Prostate gland (tissue), 2 donors: ENCODE results near the gene SAMHD1. TPM values are rescaled to one million over a fixed set of nuclear protein-coding genes. Genes with fewer than 3 reads are reported as not detected.

Source experiments
- DNase-seq: peaks from one replicate; pipeline ENCODE4 v3.0.0-alpha.2; 2019; ENCODE audit warnings: low spot score
- H3K27ac ChIP-seq, 2 donors: fragments of 200-600 bp; sonication (generic); 2 replicates each; pipeline ENCODE4 v1.5.1; 2017 to 2019
- H3K27me3 ChIP-seq: fragments of 200-600 bp; sonication (generic); replicated peaks from 2 replicates; pipeline ENCODE4 v1.5.1; 2019; ENCODE audit not compliant: insufficient read depth
- H3K36me3 ChIP-seq, 2 donors: fragments of 200-600 bp; sonication (generic); 1 replicate in 1 of 2; 2 replicates in 1 of 2; pipeline versions ENCODE4 v1.5.1 to v1.8.1; 2017 to 2019
- H3K4me1 ChIP-seq: fragments of 200-600 bp; sonication (generic); replicated peaks from 2 replicates; pipeline ENCODE4 v1.5.1; 2019
- H3K4me3 ChIP-seq, 2 donors: fragments of 200-600 bp; sonication (generic); 2 replicates each; pipeline ENCODE4 v1.5.1; 2017 to 2019
- H3K9me3 ChIP-seq: fragments of 200-600 bp; sonication (generic); 2 replicates; pipeline ENCODE4 v1.5.1; 2017
- POLR2A ChIP-seq: fragments of 450-650 bp; IDR thresholded peaks from one replicate; pipeline ENCODE4 v1.6.1; 2016; ENCODE audit warnings: antibody characterized with exemption, mild to moderate bottlenecking
- POLR2AphosphoS5 ChIP-seq: sonication (generic); formaldehyde crosslinking; IDR thresholded peaks from one replicate; pipeline ENCODE4 v1.6.1; 2017; ENCODE audit warnings: antibody characterized with exemption
- WGBS: methylation state at CpG from one replicate; pipeline ENCODE4 v1.1.5; 2018; 5-methylcytosine and 5-hydroxymethylcytosine counted together
- intact Hi-C: fragments of 100-400 bp; cut with DNase I; formaldehyde crosslinking; loops from one replicate; pipeline ENCODE4 v1.14.2; 2022
- total RNA-seq, 2 donors: library from RNA; depleted of rRNA; stranded (reverse); fragments of >200 nt; gene quantifications; one replicate each; pipeline ENCODE4 v1.1.0, GENCODE V29; 2016
- TF ChIP-seq, protein P1 (sequence below), 4 experiments: fragments of 200-600 bp in 2 of 4; fragments of 450-650 bp in 2 of 4; sonication (generic) in 2 of 4; IDR thresholded peaks; 1 replicate in 3 of 4; 2 replicates in 1 of 4; pipeline ENCODE4 v1.5.1; 2016 to 2019; ENCODE audit warnings: antibody characterized with exemption in 4 of 4, mild to moderate bottlenecking in 2 of 4, moderate library complexity in 2 of 4

SAMHD1 gene
- total RNA-seq, 2 donors from 2014 or later: 24.9 to 72.2 TPM

DNA sequence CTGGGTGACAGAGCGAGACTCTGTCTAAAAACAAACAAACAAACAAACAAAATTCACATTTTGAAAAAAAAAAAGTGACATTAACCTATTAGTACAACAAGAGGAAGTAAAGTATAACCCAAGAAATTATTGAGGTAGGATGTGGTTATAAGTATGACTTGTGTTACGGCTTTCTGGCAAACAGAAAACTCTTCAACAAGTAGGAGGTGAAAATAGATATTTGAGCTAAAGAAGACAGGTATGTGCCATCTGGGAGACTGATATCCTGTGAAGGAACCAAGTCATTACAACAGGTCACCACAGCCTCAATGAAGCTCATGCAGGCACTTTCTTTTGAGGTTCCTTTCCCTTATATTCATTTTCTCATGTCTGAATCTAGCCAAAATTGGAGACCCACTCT, 46.8 kb downstream of the SAMHD1 start:
- DNase-seq: no peak
- no peak overlapping the region for H3K4me3 ChIP-seq
- H3K27ac ChIP-seq: no peak overlapping the region
- 99% methylated on average over 2 of the region's 2 CpGs for WGBS
- H3K4me1 ChIP-seq: no peaks in the 10 kb centered on the region
- H3K9me3 ChIP-seq: no peaks in the 10 kb centered on the region
- H3K27me3 ChIP-seq: no peaks in the 10 kb centered on the region
- intact Hi-C loops: no loop called here
- TF ChIP-seq POLR2A: no peak
- TF ChIP-seq, protein P1, sequence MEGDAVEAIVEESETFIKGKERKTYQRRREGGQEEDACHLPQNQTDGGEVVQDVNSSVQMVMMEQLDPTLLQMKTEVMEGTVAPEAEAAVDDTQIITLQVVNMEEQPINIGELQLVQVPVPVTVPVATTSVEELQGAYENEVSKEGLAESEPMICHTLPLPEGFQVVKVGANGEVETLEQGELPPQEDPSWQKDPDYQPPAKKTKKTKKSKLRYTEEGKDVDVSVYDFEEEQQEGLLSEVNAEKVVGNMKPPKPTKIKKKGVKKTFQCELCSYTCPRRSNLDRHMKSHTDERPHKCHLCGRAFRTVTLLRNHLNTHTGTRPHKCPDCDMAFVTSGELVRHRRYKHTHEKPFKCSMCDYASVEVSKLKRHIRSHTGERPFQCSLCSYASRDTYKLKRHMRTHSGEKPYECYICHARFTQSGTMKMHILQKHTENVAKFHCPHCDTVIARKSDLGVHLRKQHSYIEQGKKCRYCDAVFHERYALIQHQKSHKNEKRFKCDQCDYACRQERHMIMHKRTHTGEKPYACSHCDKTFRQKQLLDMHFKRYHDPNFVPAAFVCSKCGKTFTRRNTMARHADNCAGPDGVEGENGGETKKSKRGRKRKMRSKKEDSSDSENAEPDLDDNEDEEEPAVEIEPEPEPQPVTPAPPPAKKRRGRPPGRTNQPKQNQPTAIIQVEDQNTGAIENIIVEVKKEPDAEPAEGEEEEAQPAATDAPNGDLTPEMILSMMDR (IDR thresholded peaks at IDR 0.05): no peak
- TF ChIP-seq POLR2AphosphoS5: no peak
- no peaks in the 10 kb centered on the region for H3K36me3 ChIP-seq

DNA sequence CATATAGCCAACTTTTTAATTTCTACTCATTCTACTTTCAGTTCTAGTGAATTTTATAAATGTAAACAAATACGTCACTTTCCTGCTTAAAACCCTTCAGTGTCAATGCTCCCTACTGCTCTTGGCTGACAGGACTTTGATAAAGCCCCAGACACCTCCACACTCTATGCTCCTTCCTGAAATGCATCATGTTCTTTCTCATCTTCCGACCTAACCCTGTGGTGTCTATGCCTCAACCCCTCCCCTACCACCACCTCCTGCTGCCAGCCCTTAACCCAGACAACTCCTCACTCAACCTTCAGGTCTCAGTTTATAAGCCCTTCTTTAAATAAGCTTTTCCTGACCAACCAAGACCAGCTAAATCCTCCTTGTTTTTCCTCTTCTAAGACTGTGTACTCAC, 56.5 kb downstream of the SAMHD1 start:
- Histone ChIP-seq H3K27me3 (no peaks in the 10 kb centered on the region), H3K36me3 (peaks cover 0 to 6% of the 10 kb centered on the region in 2 donors), H3K4me1 (no peaks in the 10 kb centered on the region), H3K4me3 (no peak overlapping the region), H3K9me3 (no peaks in the 10 kb centered on the region), H3K27ac (no peak overlapping the region)
- WGBS: 67% methylated on average over 2 of the region's 2 CpGs
- intact Hi-C loops: no loop called here
- no peak for DNase-seq
- no peak for TF ChIP-seq POLR2AphosphoS5
- TF ChIP-seq, protein P1 (IDR thresholded peaks at IDR 0.05): no peak
- no peak for TF ChIP-seq POLR2A

DNA sequence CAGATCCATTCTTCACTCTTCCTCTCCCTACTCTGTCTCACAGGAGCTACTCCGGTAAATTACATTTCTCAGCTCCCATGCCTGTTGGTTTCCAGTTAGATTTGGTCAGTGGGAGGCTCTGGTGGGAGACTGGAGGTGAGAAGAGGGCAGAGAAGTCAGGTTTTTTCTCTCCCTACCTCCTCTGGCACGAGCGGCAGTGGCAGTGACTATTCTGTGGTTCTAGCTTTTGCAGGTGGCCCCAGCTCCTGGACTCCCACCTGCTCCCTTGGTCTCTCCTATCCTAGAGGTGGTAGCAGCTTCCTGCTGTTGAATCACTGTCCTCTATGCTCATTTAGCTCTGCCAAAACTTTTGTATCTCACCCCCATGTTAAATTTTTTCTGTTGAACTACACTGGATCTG, 57.7 kb downstream of the SAMHD1 start:
- 89% methylated on average over 3 of the region's 3 CpGs for WGBS
- TF ChIP-seq POLR2A: no peak
- TF ChIP-seq, protein P1 (IDR thresholded peaks at IDR 0.05): no peak
- no peak for TF ChIP-seq POLR2AphosphoS5
- Histone ChIP-seq H3K36me3 (peaks cover 0 to 6% of the 10 kb centered on the region in 2 donors), H3K4me1 (no peaks in the 10 kb centered on the region), H3K27ac (no peak overlapping the region), H3K9me3 (no peaks in the 10 kb centered on the region), H3K27me3 (no peaks in the 10 kb centered on the region), H3K4me3 (no peak overlapping the region)
- intact Hi-C loops: no loop called here
- no peak for DNase-seq

DNA sequence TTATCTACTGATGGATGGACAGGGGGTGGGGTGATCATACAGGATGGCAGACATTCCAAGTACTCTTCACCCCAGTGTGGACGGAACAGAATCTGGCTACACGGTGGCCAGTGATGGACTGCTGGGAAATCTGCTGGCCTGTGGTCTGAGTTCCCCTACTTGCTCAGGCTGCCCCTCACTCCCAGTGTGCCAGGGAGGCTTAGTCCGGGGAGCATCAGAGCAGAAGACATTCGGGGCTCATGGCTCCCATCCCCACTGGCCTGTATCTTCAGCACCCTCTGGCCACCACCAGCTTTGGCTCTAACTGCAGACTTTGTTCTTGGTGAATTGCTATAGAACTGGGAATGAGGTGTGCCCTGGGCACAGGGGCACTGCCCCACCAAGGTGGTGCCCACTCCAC, 60.3 kb downstream of the SAMHD1 start:
- H3K36me3 ChIP-seq: peaks cover 0 to 6% of the 10 kb centered on the region in 2 donors
- DNase-seq: no peak
- no peaks in the 10 kb centered on the region for H3K9me3 ChIP-seq
- no peaks in the 10 kb centered on the region for H3K4me1 ChIP-seq
- H3K4me3 ChIP-seq: no peak overlapping the region
- TF ChIP-seq POLR2AphosphoS5: no peak
- WGBS: 88% methylated on average over 4 of the region's 4 CpGs
- intact Hi-C loops: no loop called here
- H3K27ac ChIP-seq: peak overlapping the region; percentile 42 to 73
- no peaks in the 10 kb centered on the region for H3K27me3 ChIP-seq

DNA sequence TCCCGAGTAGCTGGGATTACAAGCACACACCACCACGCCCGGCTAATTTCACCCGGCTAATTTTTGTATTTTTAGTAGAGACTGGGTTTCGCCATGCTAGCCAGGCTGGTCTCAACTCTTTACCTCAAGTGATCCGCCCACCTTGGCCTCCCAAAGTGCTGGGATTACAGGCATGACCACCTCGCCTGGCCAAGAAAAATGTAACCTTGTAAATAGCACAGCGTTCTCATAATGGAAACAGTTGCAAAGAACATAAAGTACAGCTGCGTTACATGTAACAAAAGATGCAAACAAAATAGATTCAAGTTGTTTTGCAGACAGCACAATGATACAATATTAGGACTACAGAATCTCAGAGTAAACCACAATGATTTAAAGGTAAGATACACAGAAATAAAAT, 60.9 kb downstream of the SAMHD1 start:
- no peaks in the 10 kb centered on the region for H3K4me1 ChIP-seq
- intact Hi-C loops: no loop called here
- no peak overlapping the region for H3K4me3 ChIP-seq
- peaks cover 0 to 5% of the 10 kb centered on the region in 2 donors for H3K36me3 ChIP-seq
- whole genome bisulfite sequencing: 64% methylated on average over 9 of the region's 9 CpGs
- DNase-seq: peak; percentile 28
- H3K27ac ChIP-seq: peak overlapping the region; percentile 47 to 73
- TF ChIP-seq, protein P1 (IDR thresholded peaks at IDR 0.05): no peak
- TF ChIP-seq POLR2AphosphoS5: peak; percentile 78
- TF ChIP-seq POLR2A: no peak
- no peaks in the 10 kb centered on the region for H3K27me3 ChIP-seq
- no peaks in the 10 kb centered on the region for H3K9me3 ChIP-seq
